HuH-7.5 (cell line): ENCODE data around the gene LARGE1.

Source experiments
- DNase-seq: peaks from one replicate; pipeline ENCODE4 v3.0.0; 2011; ENCODE audit warnings: low spot score

Gene LARGE1

GRCh38 chr22:33361581-33361980 is 558.7 kb downstream of the LARGE1 start:
- no peak for DNase-seq

GRCh38 chr22:33357981-33358399 is 562.3 kb downstream of the LARGE1 start:
- no peak for DNase-seq

GRCh38 chr22:33354928-33355327 is 565.3 kb downstream of the LARGE1 start:
- DNase-seq = no peak

GRCh38 chr22:33353502-33353901 is 566.8 kb downstream of the LARGE1 start:
- DNase-seq = no peak

GRCh38 chr22:33352768-33353167 is 567.5 kb downstream of the LARGE1 start:
- no peak for DNase-seq

- DNase-seq = no peak
Measured at GRCh38 chr22:33350961-33351360, 569.3 kb downstream of the LARGE1 start.

GRCh38 chr22:33350491-33350890 is 569.8 kb downstream of the LARGE1 start:
- DNase-seq = no peak

- no peak for DNase-seq
Measured at GRCh38 chr22:33347002-33347401, 573.3 kb downstream of the LARGE1 start.

- no peak for DNase-seq
Measured at GRCh38 chr22:33341611-33342010, 578.7 kb downstream of the LARGE1 start.

- no peak for DNase-seq
Measured at GRCh38 chr22:33337524-33337923, 582.8 kb downstream of the LARGE1 start.

- no peak for DNase-seq
Measured at GRCh38 chr22:33335611-33336279, 584.5 kb downstream of the LARGE1 start.

- DNase-seq = no peak
Measured at GRCh38 chr22:33332538-33332937, 587.7 kb downstream of the LARGE1 start.

- no peak for DNase-seq
Measured at GRCh38 chr22:33331017-33331416, 589.3 kb downstream of the LARGE1 start.

GRCh38 chr22:33330534-33330933 is 589.7 kb downstream of the LARGE1 start:
- no peak for DNase-seq

GRCh38 chr22:33329398-33329797 is 590.9 kb downstream of the LARGE1 start:
- DNase-seq = no peak

- DNase-seq = no peak
Measured at GRCh38 chr22:33328789-33329296, 591.4 kb downstream of the LARGE1 start.

- no peak for DNase-seq
Measured at GRCh38 chr22:33327348-33327860, 592.9 kb downstream of the LARGE1 start.

- DNase-seq = no peak
Measured at GRCh38 chr22:33326540-33327295, 593.6 kb downstream of the LARGE1 start.

- DNase-seq = no peak
Measured at GRCh38 chr22:33325232-33326004, 594.9 kb downstream of the LARGE1 start.

- no peak for DNase-seq
Measured at GRCh38 chr22:33324228-33324627, 596.0 kb downstream of the LARGE1 start.

GRCh38 chr22:33321466-33321865 is 598.8 kb downstream of the LARGE1 start:
- DNase-seq = no peak

GRCh38 chr22:33315954-33316353 is 604.3 kb downstream of the LARGE1 start:
- no peak for DNase-seq
